Measurements from ENCODE around the gene SLC16A4.

The SLC16A4 gene

GRCh38 chr1:110433213-110433612 is 42.4 kb upstream of the SLC16A4 start:
- no peak for DNase-seq (ENCODE audit: low read depth)
- TF ChIP-seq CTCF (IDR thresholded peaks at IDR 0.05; ENCODE audit: low read depth, low read length, missing control alignments) = no peak
- in situ Hi-C loops (cut with HindIII; ENCODE audit: low sequenced_read_pairs) = no loop called here
- no peak overlapping the region for H3K4me3 ChIP-seq (ENCODE audit: low read depth, low read length)

- in situ Hi-C loops (cut with HindIII; ENCODE audit: low sequenced_read_pairs) = no loop called here
- H3K4me3 ChIP-seq (ENCODE audit: low read depth, low read length) = no peak overlapping the region
- DNase-seq (ENCODE audit: low read depth) = no peak
- TF ChIP-seq CTCF (IDR thresholded peaks at IDR 0.05; ENCODE audit: low read depth, low read length, missing control alignments) = no peak
These were observed 40.1 kb upstream of the SLC16A4 start for GRCh38 chr1:110430901-110431300.

- in situ Hi-C loops (cut with HindIII; ENCODE audit: low sequenced_read_pairs) = no loop called here
- H3K4me3 ChIP-seq (ENCODE audit: low read depth, low read length) = no peak overlapping the region
- TF ChIP-seq CTCF (IDR thresholded peaks at IDR 0.05; ENCODE audit: low read depth, low read length, missing control alignments) = no peak
- no peak for DNase-seq (ENCODE audit: low read depth)
These were observed 39.5 kb upstream of the SLC16A4 start for GRCh38 chr1:110430366-110430765.

- no peak for TF ChIP-seq CTCF (IDR thresholded peaks at IDR 0.05; ENCODE audit: low read depth, low read length, missing control alignments)
- no peak overlapping the region for H3K4me3 ChIP-seq (ENCODE audit: low read depth, low read length)
- in situ Hi-C loops (cut with HindIII; ENCODE audit: low sequenced_read_pairs) = no loop called here
- DNase-seq (ENCODE audit: low read depth) = no peak
These were observed 38.1 kb upstream of the SLC16A4 start for GRCh38 chr1:110428946-110429345.

GRCh38 chr1:110426854-110427253 is 36.0 kb upstream of the SLC16A4 start:
- H3K4me3 ChIP-seq (ENCODE audit: low read depth, low read length) = no peak overlapping the region
- no peak for DNase-seq (ENCODE audit: low read depth)
- in situ Hi-C loops (cut with HindIII; ENCODE audit: low sequenced_read_pairs) = no loop called here
- no peak for TF ChIP-seq CTCF (IDR thresholded peaks at IDR 0.05; ENCODE audit: low read depth, low read length, missing control alignments)

- DNase-seq (ENCODE audit: low read depth) = no peak
- no peak for TF ChIP-seq CTCF (IDR thresholded peaks at IDR 0.05; ENCODE audit: low read depth, low read length, missing control alignments)
- in situ Hi-C loops (cut with HindIII; ENCODE audit: low sequenced_read_pairs) = no loop called here
- no peak overlapping the region for H3K4me3 ChIP-seq (ENCODE audit: low read depth, low read length)
These were observed 34.9 kb upstream of the SLC16A4 start for GRCh38 chr1:110425612-110426152.
